ENCODE data around the gene ABCC1.

The ABCC1 gene

DNA sequence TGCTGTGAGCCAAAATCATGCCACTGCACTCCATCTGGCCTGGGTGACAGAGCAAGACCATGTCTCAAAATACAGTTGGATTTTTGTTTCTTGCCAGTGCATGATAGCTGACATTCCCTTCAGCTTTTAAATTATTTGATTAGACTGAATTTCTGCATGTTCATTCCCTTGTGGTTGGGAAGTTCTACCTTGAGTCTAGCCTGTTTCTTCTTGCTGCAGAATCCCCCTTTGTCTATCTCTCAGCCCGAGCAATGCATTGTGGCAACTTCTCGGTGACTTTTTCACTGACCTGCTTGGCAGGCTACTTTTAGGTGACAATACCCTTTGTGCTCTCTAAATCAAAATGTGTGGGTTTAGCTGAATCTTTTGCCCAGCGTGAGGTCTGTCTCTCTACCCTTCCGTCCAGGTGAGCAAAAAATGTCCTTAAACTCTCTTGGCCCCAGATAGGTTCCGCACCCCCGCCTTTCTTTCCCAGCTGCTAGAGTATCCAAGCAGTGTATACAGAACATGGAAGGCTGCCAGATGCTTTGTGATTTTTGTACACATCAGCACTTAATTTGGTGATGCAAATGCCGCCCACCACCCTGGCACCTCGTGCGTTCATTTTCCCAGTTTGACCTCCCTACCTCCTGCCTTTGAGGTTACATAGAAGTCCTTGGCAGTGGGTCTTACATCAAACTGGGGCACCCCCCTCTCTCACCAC, 143.7 kb downstream of the ABCC1 start:
- Histone ChIP-seq H3K27me3 (ENCODE audit: low read length) (no peaks in the 10 kb centered on the region), H4K20me1 (ENCODE audit: low read depth, low read length) (no peaks in the 10 kb centered on the region), H3K9me3 (ENCODE audit: insufficient read depth, low read length) (no peaks in the 10 kb centered on the region), H3K4me3 (ENCODE audit: insufficient read depth, low read length, poor library complexity, severe bottlenecking) (no peak overlapping the region), H3K4me2 (ENCODE audit: low read depth, low read length, poor library complexity, severe bottlenecking) (no peak overlapping the region), H3K9me2 (replicated peaks; ENCODE audit: insufficient read depth, low read length) (no peaks in the 10 kb centered on the region), H3K9ac (ENCODE audit: low read length) (no peak overlapping the region), H3F3A (ENCODE audit: insufficient read depth) (peaks cover 15% of the 10 kb centered on the region), H2AFZ (ENCODE audit: low read depth, low read length, severe bottlenecking) (no peak overlapping the region), H3K79me2 (ENCODE audit: insufficient read depth, low read length) (no peaks in the 10 kb centered on the region), H3K36me3 (ENCODE audit: low read length) (0 out of 2 replicates have a peak, but pooled peaks cover 3% of the 10 kb centered on the region), H3K27ac (ENCODE audit: low read depth, low read length) (no peak overlapping the region)
- TF ChIP-seq, protein P1, sequence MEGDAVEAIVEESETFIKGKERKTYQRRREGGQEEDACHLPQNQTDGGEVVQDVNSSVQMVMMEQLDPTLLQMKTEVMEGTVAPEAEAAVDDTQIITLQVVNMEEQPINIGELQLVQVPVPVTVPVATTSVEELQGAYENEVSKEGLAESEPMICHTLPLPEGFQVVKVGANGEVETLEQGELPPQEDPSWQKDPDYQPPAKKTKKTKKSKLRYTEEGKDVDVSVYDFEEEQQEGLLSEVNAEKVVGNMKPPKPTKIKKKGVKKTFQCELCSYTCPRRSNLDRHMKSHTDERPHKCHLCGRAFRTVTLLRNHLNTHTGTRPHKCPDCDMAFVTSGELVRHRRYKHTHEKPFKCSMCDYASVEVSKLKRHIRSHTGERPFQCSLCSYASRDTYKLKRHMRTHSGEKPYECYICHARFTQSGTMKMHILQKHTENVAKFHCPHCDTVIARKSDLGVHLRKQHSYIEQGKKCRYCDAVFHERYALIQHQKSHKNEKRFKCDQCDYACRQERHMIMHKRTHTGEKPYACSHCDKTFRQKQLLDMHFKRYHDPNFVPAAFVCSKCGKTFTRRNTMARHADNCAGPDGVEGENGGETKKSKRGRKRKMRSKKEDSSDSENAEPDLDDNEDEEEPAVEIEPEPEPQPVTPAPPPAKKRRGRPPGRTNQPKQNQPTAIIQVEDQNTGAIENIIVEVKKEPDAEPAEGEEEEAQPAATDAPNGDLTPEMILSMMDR (IDR thresholded peaks at IDR 0.05; ENCODE audit: insufficient read depth, low read length, poor library complexity, severe bottlenecking), result no peak
- no peak for TF ChIP-seq EZH2phosphoT487 (conservative IDR thresholded peaks at IDR 0.05; ENCODE audit: low read length)

DNA sequence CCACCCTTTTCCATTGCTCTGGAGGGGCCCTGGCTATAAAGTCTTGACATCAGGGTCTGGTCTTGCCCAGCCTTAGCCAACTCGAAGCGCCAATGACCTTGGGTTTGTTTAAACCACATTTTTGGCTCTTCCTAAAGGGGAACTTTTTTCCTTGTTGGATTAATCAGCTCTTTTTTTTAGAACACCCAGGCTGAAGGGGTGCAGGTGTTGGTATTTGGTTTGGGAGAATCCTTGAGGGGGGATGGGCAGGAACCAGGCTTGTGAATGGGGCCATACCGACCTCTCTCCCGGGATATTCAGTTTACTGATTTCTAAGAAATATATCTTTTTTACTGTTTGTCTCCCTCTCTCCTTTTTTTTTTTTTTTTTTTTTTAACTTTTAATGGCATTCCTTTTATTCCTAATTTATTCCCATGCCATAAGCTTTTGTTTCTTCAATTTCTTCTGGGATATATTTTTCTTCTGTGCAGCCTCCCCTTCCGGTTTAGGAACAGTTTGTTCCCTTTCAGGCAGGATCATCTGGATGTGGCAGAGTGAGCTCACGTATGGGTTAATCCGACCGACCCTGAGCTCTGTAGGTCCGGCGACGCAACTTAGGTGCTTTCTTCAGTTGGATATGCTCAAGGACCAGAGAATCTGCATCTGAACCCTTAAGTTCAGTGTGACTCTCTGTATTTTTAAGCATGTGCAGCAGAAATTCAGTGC, 144.4 kb downstream of the ABCC1 start:
- Histone ChIP-seq H3K27ac (ENCODE audit: low read depth, low read length) (no peak overlapping the region), H2AFZ (ENCODE audit: low read depth, low read length, severe bottlenecking) (no peak overlapping the region), H3F3A (ENCODE audit: insufficient read depth) (peaks cover 15% of the 10 kb centered on the region), H4K20me1 (ENCODE audit: low read depth, low read length) (no peaks in the 10 kb centered on the region), H3K9me2 (replicated peaks; ENCODE audit: insufficient read depth, low read length) (no peaks in the 10 kb centered on the region), H3K4me3 (ENCODE audit: insufficient read depth, low read length, poor library complexity, severe bottlenecking) (no peak overlapping the region), H3K27me3 (ENCODE audit: low read length) (no peaks in the 10 kb centered on the region), H3K4me2 (ENCODE audit: low read depth, low read length, poor library complexity, severe bottlenecking) (no peak overlapping the region), H3K36me3 (ENCODE audit: low read length) (no peaks in the 10 kb centered on the region), H3K9me3 (ENCODE audit: insufficient read depth, low read length) (no peaks in the 10 kb centered on the region), H3K79me2 (ENCODE audit: insufficient read depth, low read length) (no peaks in the 10 kb centered on the region), H3K9ac (ENCODE audit: low read length) (no peak overlapping the region)
- no peak for TF ChIP-seq EZH2phosphoT487 (conservative IDR thresholded peaks at IDR 0.05; ENCODE audit: low read length)
- TF ChIP-seq, protein P1 (IDR thresholded peaks at IDR 0.05; ENCODE audit: insufficient read depth, low read length, poor library complexity, severe bottlenecking), result no peak

DNA sequence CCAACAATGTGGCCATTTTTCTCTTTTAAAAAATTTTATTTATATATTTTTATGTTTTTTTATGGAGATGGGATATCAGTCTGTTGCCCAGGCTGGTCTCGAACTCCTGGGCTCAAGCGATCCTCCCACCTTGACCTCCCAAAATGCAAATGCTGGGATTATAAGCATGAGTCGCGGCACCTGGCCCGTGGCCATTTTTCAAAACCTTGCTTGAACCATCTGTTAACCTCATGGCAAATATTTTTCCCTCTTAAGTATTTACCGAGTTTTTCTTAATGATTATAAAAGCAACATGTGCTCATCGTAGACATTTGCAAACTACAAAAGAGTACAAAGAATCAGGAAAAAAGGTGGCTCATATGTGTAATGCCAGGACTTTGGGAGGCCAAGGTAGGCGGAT, 146.2 kb downstream of the ABCC1 start:
- H3F3A ChIP-seq (ENCODE audit: insufficient read depth), result peaks cover 15% of the 10 kb centered on the region
- no peaks in the 10 kb centered on the region for H4K20me1 ChIP-seq (ENCODE audit: low read depth, low read length)
- H3K9ac ChIP-seq (ENCODE audit: low read length), result peak overlapping the region; percentile 41; the same call in 1 of the 2 replicates
- TF ChIP-seq, protein P1 (IDR thresholded peaks at IDR 0.05; ENCODE audit: insufficient read depth, low read length, poor library complexity, severe bottlenecking), result no peak
- no peak for TF ChIP-seq EZH2phosphoT487 (conservative IDR thresholded peaks at IDR 0.05; ENCODE audit: low read length)
- H3K27ac ChIP-seq (ENCODE audit: low read depth, low read length), result peak overlapping the region; percentile 82
- no peaks in the 10 kb centered on the region for H3K36me3 ChIP-seq (ENCODE audit: low read length)
- H2AFZ ChIP-seq (ENCODE audit: low read depth, low read length, severe bottlenecking), result no peak overlapping the region
- H3K27me3 ChIP-seq (ENCODE audit: low read length), result no peaks in the 10 kb centered on the region
- no peaks in the 10 kb centered on the region for H3K79me2 ChIP-seq (ENCODE audit: insufficient read depth, low read length)
- peak overlapping the region; percentile 51 for H3K4me2 ChIP-seq (ENCODE audit: low read depth, low read length, poor library complexity, severe bottlenecking)
- H3K9me3 ChIP-seq (ENCODE audit: insufficient read depth, low read length), result no peaks in the 10 kb centered on the region
- no peaks in the 10 kb centered on the region for H3K9me2 ChIP-seq (replicated peaks; ENCODE audit: insufficient read depth, low read length)
- no peak overlapping the region for H3K4me3 ChIP-seq (ENCODE audit: insufficient read depth, low read length, poor library complexity, severe bottlenecking)

All from SU-DHL-6 (cell line).